Transverse colon (tissue), 4 donors: ENCODE results near the gene NANOGP8. TPM values are rescaled to one million over a fixed set of nuclear protein-coding genes. Genes with fewer than 3 reads are reported as not detected.
A peak's percentile ranks its signal among the peaks of the same experiment; 100 is the strongest.

Source experiments
- DNase-seq: peaks from one replicate; pipeline ENCODE4 v3.0.0-alpha.2; 2019
- H3K27ac ChIP-seq, 4 donors: fragments of 200-600 bp; sonication (generic); 2 replicates each; pipeline ENCODE4 v1.5.1; 2016 to 2018; ENCODE audit warnings: inconsistent platforms in 4 of 4
- H3K27me3 ChIP-seq: fragments of 200-600 bp; sonication (generic); 2 replicates; pipeline ENCODE4 v1.5.1; 2017; ENCODE audit warnings: inconsistent platforms
- H3K36me3 ChIP-seq, 4 donors: fragments of 200-600 bp; sonication (generic); 2 replicates each; pipeline ENCODE4 v1.5.1; 2017 to 2019; ENCODE audit warnings: inconsistent platforms in 4 of 4
- H3K4me1 ChIP-seq, 4 donors: fragments of 200-600 bp; sonication (generic); 2 replicates each; pipeline ENCODE4 v1.5.1; 2017 to 2020; ENCODE audit warnings: inconsistent platforms in 4 of 4
- H3K4me3 ChIP-seq, 4 donors: fragments of 200-600 bp; sonication (generic); 1 replicate in 1 of 4; 2 replicates in 3 of 4; pipeline versions ENCODE4 v1.5.1 to v1.6.1; 2017 to 2019; ENCODE audit warnings: inconsistent platforms in 4 of 4
- H3K9me3 ChIP-seq, 2 donors: fragments of 200-600 bp; sonication (generic); 2 replicates each; pipeline ENCODE4 v1.5.1; 2017 to 2019; ENCODE audit warnings: inconsistent platforms in 2 of 2
- CTCF ChIP-seq, 5 experiments: fragments of 200-600 bp in 3 of 5; fragments of 450-650 bp in 2 of 5; sonication (generic) in 3 of 5; IDR thresholded peaks; 1 replicate in 2 of 5; 2 replicates in 3 of 5; pipeline ENCODE4 v1.5.1; 2016 to 2017; ENCODE audit warnings: antibody characterized with exemption in 5 of 5, inconsistent platforms in 3 of 5, mild to moderate bottlenecking in 2 of 5, moderate library complexity in 1 of 5
- EP300 ChIP-seq: sonication (generic); formaldehyde crosslinking; IDR thresholded peaks from one replicate; pipeline ENCODE4 v1.6.1; 2017; ENCODE audit warnings: antibody characterized with exemption, low read depth
- POLR2A ChIP-seq: fragments of 450-650 bp; IDR thresholded peaks from one replicate; pipeline ENCODE4 v1.6.1; 2016; ENCODE audit warnings: antibody characterized with exemption, mild to moderate bottlenecking, moderate library complexity
- POLR2AphosphoS5 ChIP-seq, 3 donors: sonication (generic); formaldehyde crosslinking; IDR thresholded peaks; one replicate each; pipeline ENCODE4 v1.6.1; 2016; ENCODE audit warnings: antibody characterized with exemption in 3 of 3
- WGBS, 2 donors: methylation state at CpG; one replicate each; pipeline ENCODE4 v1.1.5; 2018; ENCODE audit warnings: low coverage in 1 of 2; 5-methylcytosine and 5-hydroxymethylcytosine counted together
- in situ Hi-C, 4 donors: fragments of 200-750 bp; cut with MboI; loops; one replicate each; pipeline versions ENCODE4 v1.15.0 to v1.15.1; 2017; ENCODE audit warnings: low sequenced_read_pairs in 3 of 4, low pct_ligation_motif_present in 1 of 4, low pct_unique_long_range_greater_than_20kb in 1 of 4
- intact Hi-C: fragments of 100-400 bp; cut with DNase I; formaldehyde crosslinking; loops from one replicate; pipeline ENCODE4 v1.15.1; 2023; ENCODE audit warnings: low total_unique reads
- total RNA-seq, 4 donors: library from RNA; depleted of rRNA; stranded (reverse); fragments of >200 nt; gene quantifications; one replicate each; pipeline ENCODE4 v1.1.0, GENCODE V29; 2016

NANOGP8 gene
- total RNA-seq, 4 donors from 2014 or later, result 0.96 to 5.2 (median 1.1) TPM; not detected in 1

DNA sequence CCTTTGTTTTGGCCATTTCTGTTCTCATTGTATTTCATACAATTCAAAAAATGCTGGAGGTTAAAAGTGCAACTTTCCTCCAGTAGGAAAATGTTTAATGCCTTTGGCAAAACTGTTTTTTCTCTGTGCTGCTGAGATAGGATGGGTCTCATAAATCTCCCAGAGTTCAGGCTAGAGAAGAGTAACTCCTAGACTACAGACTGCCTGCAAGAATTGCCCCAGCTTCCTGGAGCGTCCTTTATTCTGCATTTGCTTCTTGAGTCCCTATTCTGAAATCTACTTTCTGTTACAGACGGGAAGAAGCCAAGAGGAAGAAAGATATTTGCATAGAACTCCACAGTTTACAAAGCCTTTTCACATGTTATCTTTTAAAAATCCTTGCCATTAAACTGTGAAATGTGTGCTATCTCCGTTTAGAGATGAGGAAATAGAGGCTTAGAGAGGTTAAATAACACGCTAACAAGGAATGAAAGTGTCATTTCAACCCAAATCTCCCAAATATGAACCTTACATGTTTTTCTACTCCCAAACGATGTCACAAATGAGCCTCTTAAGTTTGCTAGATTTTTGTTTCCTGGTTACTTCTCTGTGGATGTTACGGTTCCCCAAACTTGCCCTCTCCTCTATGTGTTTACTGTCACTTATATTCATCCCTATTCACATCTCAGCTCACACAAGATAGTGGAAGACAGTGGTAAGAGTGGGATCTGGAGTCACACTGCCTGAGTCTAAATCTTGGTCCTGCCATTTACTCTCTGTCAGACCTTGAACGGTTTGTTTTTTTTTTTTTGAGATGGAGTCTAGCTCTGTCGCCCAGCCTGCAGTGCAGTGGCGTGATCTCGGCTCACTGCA, 17.4 kb downstream of the NANOGP8 start:
- Histone ChIP-seq H3K4me3 (no peak overlapping the region), H3K4me1 (no peaks in the 10 kb centered on the region), H3K9me3 (no peaks in the 10 kb centered on the region), H3K36me3 (no peaks in the 10 kb centered on the region), H3K27me3 (no peaks in the 10 kb centered on the region), H3K27ac (peak overlapping the region in 2 of 4 donors; percentile 16 to 55)
- in situ Hi-C loops, result no loop called here
- TF ChIP-seq CTCF (IDR thresholded peaks at IDR 0.05) (no peak), EP300 (no peak), POLR2AphosphoS5 (IDR thresholded peaks at IDR 0.05) (no peak), POLR2A (no peak)
- intact Hi-C loops, result no loop called here
- DNase-seq, result no peak
- 51 to 53% methylated on average over 8 to 10 of the region's 10 CpGs for WGBS, 2 donors

DNA sequence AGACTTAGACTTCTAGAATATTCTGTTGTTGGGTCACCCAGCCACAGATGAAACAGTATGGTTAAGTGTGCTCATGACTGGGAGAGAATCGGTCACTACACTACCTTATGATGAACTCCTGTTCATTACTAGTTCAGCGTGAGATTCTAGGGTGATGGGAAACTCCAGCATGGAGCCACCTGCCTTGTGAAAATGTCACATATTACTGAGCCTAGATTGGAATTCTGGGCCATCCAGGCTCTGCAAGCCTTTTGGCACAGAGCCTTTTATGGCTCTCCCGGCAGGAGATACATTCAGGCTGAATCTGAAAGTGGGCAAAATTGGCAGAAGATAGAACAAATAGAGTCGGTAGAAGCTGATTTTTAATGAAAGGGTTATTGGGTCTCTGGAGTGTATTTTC, 19.0 kb downstream of the NANOGP8 start:
- no peaks in the 10 kb centered on the region for H3K4me1 ChIP-seq
- no peak overlapping the region for H3K4me3 ChIP-seq
- DNase-seq, result no peak
- in situ Hi-C loops, result no loop called here
- 81 to 100% methylated on average over 1 to 4 of the region's 4 CpGs for WGBS, 2 donors
- intact Hi-C loops, result no loop called here
- peak overlapping the region in 1 of 4 donors; percentile 11 for H3K27ac ChIP-seq
- no peak for TF ChIP-seq CTCF (IDR thresholded peaks at IDR 0.05)
- no peak for TF ChIP-seq EP300
- TF ChIP-seq POLR2AphosphoS5 (IDR thresholded peaks at IDR 0.05), result no peak
- no peak for TF ChIP-seq POLR2A
- no peaks in the 10 kb centered on the region for H3K27me3 ChIP-seq
- H3K36me3 ChIP-seq, result no peaks in the 10 kb centered on the region
- no peaks in the 10 kb centered on the region for H3K9me3 ChIP-seq

DNA sequence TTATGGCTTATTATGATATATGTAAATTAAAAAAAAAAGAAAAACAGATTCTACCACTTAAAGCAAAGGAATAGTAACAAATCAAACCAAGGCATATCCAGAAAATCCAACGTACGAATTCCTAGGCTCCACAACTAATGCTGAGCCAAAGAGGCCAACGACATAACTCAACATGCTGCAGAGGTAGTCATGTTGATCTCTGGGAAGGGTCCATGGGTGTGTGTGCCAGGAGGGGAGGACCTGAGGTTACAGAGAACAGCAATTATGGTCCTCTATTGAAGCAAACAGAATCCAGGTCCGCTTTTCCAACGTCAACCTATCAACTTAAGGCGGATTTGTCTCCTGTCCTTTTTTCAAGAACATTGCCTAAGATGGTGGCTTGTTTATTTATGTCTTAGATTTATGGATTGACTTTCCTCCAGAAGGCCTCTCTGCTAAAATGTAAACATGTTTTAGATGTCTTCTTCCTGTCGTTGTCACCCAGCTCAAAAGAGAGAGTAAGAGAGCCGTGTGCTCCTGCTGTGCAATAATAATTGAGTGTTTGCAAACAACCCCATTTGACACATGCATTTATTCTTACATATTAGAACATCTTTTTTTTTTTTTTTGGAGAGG, 20.4 kb downstream of the NANOGP8 start:
- Histone ChIP-seq H3K27me3 (no peaks in the 10 kb centered on the region), H3K4me1 (no peaks in the 10 kb centered on the region), H3K4me3 (no peak overlapping the region), H3K9me3 (no peaks in the 10 kb centered on the region), H3K27ac (peak overlapping the region in 1 of 4 donors; percentile 62), H3K36me3 (no peaks in the 10 kb centered on the region)
- 57 to 69% methylated on average over 8 of the region's 8 CpGs for whole genome bisulfite sequencing, 2 donors
- DNase-seq, result no peak
- TF ChIP-seq POLR2A (no peak), POLR2AphosphoS5 (IDR thresholded peaks at IDR 0.05) (no peak), EP300 (no peak), CTCF (IDR thresholded peaks at IDR 0.05) (no peak)
- intact Hi-C loops, result no loop called here
- in situ Hi-C loops, result no loop called here

DNA sequence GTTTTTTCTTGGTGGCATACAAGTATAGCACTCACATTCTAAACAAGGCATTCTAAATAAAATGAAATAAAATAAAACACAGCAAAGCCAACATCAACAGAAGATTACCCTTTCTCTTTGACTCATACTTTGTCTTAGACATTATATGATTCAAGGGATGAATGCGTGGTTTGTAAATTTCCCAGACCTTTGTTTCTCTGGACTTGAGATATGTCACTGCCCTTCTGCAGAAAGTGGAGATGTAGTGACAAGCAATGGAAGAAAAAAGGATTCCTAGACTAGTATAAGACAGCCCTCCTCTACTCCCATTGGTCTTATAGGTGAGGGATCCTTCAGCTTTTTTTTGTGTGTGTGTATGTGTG, 22.4 kb downstream of the NANOGP8 start:
- DNase-seq, result no peak
- intact Hi-C loops, result no loop called here
- H3K4me1 ChIP-seq, result no peaks in the 10 kb centered on the region
- no peaks in the 10 kb centered on the region for H3K9me3 ChIP-seq
- H3K36me3 ChIP-seq, result no peaks in the 10 kb centered on the region
- no peak overlapping the region for H3K27ac ChIP-seq
- no peak overlapping the region for H3K4me3 ChIP-seq
- no peak for TF ChIP-seq CTCF (IDR thresholded peaks at IDR 0.05)
- no peak for TF ChIP-seq POLR2A
- no peak for TF ChIP-seq POLR2AphosphoS5 (IDR thresholded peaks at IDR 0.05)
- no peak for TF ChIP-seq EP300
- 70 to 93% methylated on average over 1 of the region's 1 CpG for WGBS, 2 donors
- in situ Hi-C loops, result no loop called here
- H3K27me3 ChIP-seq, result no peaks in the 10 kb centered on the region
